ENCODE data around the gene RPS15. TPM values are rescaled to one million over a fixed set of nuclear protein-coding genes. Genes with fewer than 3 reads are reported as not detected.

RPS15 gene
- total and polyA plus RNA-seq, 10 of the 15 experiments (the other 5 are each of a cell fraction or from before 2014, with no cell fraction given): 559 to 3,158 (median 1,413) TPM

DNA sequence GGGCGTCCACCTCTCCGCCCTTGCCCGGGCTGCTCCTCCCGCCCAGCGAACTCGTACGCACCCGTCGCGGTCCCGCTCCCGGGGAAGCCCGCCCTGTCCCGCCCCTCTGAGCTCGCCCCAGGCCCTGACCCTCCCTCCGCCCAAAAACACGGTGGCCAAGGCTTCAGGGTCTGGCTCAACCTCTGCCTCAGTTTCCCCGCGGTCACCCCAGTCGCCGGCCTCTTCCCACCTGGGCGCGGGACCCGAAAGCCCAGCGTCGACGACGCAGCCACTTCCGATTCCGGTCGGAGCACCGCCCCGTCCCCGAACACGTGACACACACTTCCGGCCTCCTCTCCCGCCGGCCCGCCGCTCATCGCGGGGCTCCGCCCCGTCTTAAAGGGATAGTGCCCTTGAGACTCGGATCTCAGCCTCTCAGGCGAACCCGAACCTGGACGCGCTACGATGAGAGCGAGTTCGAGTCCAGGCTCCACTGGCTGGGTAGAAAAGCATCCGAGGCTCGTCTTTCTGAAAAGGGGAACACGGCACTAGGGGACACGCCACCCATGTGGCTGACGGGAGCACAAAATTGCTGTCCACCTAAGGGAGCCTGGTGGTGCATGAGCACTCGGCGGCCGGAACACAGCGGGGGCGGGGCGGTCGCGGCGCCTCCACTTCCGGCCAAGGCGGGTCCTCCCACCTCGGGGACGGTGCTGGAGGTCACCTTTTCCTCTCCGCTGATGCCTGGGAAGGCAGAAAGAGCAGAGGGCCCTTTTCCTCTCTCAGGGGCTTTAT, 40.9 kb downstream of the RPS15 start, which contains the start of gene C19orf25 (continued):
- TF ChIP-seq SMAD5 (IDR thresholded peaks at IDR 0.05; ENCODE audit: low read depth): no peak
- TF ChIP-seq DPF2 (IDR thresholded peaks at IDR 0.05): peak; percentile 84
- no peak for TF ChIP-seq HDAC2 (IDR thresholded peaks at IDR 0.05)
- peak; percentile 90; the same call in 1 of the 2 replicates for TF ChIP-seq NBN (IDR thresholded peaks at IDR 0.05)
- TF ChIP-seq STAT3 (IDR thresholded peaks at IDR 0.05; ENCODE audit: low read depth, low read length): no peak
- TF ChIP-seq ZNF217 (IDR thresholded peaks at IDR 0.05): peak; percentile 99
- peak; percentile 97 for TF ChIP-seq RAD51 (IDR thresholded peaks at IDR 0.05)
- no peak for TF ChIP-seq EZH2 (IDR thresholded peaks at IDR 0.05; ENCODE audit: borderline replicate concordance, control insufficient read depth, low read depth, low read length)
- TF ChIP-seq, protein P1, sequence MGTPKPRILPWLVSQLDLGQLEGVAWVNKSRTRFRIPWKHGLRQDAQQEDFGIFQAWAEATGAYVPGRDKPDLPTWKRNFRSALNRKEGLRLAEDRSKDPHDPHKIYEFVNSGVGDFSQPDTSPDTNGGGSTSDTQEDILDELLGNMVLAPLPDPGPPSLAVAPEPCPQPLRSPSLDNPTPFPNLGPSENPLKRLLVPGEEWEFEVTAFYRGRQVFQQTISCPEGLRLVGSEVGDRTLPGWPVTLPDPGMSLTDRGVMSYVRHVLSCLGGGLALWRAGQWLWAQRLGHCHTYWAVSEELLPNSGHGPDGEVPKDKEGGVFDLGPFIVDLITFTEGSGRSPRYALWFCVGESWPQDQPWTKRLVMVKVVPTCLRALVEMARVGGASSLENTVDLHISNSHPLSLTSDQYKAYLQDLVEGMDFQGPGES (IDR thresholded peaks at IDR 0.05): no peak
- TF ChIP-seq CBFB (IDR thresholded peaks at IDR 0.05; ENCODE audit: low read depth): no peak
- TF ChIP-seq, protein P2, sequence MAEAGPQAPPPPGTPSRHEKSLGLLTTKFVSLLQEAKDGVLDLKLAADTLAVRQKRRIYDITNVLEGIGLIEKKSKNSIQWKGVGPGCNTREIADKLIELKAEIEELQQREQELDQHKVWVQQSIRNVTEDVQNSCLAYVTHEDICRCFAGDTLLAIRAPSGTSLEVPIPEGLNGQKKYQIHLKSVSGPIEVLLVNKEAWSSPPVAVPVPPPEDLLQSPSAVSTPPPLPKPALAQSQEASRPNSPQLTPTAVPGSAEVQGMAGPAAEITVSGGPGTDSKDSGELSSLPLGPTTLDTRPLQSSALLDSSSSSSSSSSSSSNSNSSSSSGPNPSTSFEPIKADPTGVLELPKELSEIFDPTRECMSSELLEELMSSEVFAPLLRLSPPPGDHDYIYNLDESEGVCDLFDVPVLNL (IDR thresholded peaks at IDR 0.05; ENCODE audit: low read depth, low read length): no peak
- peak; percentile 70; the same call in 1 of the 2 replicates for TF ChIP-seq CREM (IDR thresholded peaks at IDR 0.05; ENCODE audit: low read depth)
- TF ChIP-seq NR2C2 (IDR thresholded peaks at IDR 0.05; ENCODE audit: borderline replicate concordance, control insufficient read depth, insufficient read length, low read depth): no peak
- TF ChIP-seq, protein P3, sequence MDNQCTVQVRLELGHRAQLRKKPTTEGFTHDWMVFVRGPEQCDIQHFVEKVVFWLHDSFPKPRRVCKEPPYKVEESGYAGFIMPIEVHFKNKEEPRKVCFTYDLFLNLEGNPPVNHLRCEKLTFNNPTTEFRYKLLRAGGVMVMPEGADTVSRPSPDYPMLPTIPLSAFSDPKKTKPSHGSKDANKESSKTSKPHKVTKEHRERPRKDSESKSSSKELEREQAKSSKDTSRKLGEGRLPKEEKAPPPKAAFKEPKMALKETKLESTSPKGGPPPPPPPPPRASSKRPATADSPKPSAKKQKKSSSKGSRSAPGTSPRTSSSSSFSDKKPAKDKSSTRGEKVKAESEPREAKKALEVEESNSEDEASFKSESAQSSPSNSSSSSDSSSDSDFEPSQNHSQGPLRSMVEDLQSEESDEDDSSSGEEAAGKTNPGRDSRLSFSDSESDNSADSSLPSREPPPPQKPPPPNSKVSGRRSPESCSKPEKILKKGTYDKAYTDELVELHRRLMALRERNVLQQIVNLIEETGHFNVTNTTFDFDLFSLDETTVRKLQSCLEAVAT (IDR thresholded peaks at IDR 0.05): no peak
- peak; percentile 40; the same call in 1 of the 2 replicates for TF ChIP-seq YY1 (IDR thresholded peaks at IDR 0.05; ENCODE audit: low read depth, low read length)
- peak in 1 of 2 experiments; percentile 88; a peak in 3 of 4 replicates for TF ChIP-seq BHLHE40 (IDR thresholded peaks at IDR 0.05; ENCODE audit: borderline replicate concordance in 1 of 2, low read depth in 2 of 2, low read length in 1 of 2)
- TF ChIP-seq SMC3 (IDR thresholded peaks at IDR 0.05; ENCODE audit: borderline replicate concordance, low read length): no peak
- TF ChIP-seq, protein P4, sequence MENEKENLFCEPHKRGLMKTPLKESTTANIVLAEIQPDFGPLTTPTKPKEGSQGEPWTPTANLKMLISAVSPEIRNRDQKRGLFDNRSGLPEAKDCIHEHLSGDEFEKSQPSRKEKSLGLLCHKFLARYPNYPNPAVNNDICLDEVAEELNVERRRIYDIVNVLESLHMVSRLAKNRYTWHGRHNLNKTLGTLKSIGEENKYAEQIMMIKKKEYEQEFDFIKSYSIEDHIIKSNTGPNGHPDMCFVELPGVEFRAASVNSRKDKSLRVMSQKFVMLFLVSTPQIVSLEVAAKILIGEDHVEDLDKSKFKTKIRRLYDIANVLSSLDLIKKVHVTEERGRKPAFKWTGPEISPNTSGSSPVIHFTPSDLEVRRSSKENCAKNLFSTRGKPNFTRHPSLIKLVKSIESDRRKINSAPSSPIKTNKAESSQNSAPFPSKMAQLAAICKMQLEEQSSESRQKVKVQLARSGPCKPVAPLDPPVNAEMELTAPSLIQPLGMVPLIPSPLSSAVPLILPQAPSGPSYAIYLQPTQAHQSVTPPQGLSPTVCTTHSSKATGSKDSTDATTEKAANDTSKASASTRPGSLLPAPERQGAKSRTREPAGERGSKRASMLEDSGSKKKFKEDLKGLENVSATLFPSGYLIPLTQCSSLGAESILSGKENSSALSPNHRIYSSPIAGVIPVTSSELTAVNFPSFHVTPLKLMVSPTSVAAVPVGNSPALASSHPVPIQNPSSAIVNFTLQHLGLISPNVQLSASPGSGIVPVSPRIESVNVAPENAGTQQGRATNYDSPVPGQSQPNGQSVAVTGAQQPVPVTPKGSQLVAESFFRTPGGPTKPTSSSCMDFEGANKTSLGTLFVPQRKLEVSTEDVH (IDR thresholded peaks at IDR 0.05; ENCODE audit: low read depth, partially characterized antibody): peak; percentile 80
- peak; percentile 53; the same call in 1 of the 2 replicates for TF ChIP-seq ZSCAN29 (IDR thresholded peaks at IDR 0.05)
- TF ChIP-seq CREB1 (IDR thresholded peaks at IDR 0.05; ENCODE audit: low read depth): peak; percentile 68
- 0 out of 2 replicates have a peak, but pooled peaks have one; percentile 38 for TF ChIP-seq SIN3A (IDR thresholded peaks at IDR 0.05; ENCODE audit: low read depth, low read length)
- no peak for TF ChIP-seq ZNF622 (IDR thresholded peaks at IDR 0.05)
